GM23338 (cell line): Measurements from ENCODE around the gene ARHGAP10.

Source experiments
- EZH2 ChIP-seq: fragments of 200-600 bp; sonication (generic); IDR thresholded peaks from one replicate; pipeline ENCODE4 v1.8.0; 2017; ENCODE audit warnings: antibody characterized with exemption, mild to moderate bottlenecking, low read depth; ENCODE audit not compliant: unreplicated experiment
- POLR2AphosphoS5 ChIP-seq: IDR thresholded peaks from 2 replicates; pipeline ENCODE4 v1.6.1; 2016; ENCODE audit warnings: antibody characterized with exemption, low read depth
- TF ChIP-seq, protein P1 (sequence below), 2 experiments: fragments of 200-600 bp in 1 of 2; sonication (generic) in 1 of 2; conservative IDR thresholded peaks; 2 replicates each; pipeline versions ENCODE4 v1.5.1 to v1.6.1; 2016 to 2017; ENCODE audit warnings: antibody characterized with exemption in 2 of 2, low read depth in 2 of 2, mild to moderate bottlenecking in 2 of 2, moderate library complexity in 1 of 2

DNA sequence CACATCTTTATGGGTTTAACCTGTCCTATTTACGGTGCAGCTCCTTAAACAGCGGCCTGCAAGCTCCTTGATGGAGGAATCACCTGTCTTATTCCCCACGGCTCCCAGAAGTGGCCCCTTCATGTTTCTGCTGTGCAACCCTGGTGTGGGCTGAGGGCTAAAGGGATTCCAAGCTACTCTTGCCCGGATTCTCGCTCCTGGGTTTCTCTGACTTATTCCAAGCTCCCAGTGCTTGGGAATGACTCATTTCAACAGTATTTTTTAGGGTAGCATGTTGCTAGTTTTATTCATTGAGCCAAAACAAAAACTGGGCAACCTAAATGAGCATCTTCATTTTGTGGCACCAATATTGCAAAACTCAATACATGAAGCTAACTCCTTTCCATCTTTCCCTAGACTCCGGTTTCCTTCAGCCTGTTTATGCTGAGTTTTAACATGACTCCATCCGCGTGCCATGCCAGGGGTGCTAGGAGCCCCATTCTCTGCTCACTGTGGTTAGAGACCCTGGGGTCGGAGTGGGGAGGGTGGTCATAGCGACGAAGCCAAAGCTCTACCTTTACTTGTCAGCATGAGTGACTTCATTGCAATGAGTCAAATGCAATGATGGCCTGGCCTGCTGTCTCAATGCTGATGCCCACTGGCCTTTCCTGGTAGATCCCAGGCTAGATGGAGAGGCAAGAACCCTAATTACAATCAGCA, 360.6 kb downstream of the ARHGAP10 start:
- TF ChIP-seq, protein P1, sequence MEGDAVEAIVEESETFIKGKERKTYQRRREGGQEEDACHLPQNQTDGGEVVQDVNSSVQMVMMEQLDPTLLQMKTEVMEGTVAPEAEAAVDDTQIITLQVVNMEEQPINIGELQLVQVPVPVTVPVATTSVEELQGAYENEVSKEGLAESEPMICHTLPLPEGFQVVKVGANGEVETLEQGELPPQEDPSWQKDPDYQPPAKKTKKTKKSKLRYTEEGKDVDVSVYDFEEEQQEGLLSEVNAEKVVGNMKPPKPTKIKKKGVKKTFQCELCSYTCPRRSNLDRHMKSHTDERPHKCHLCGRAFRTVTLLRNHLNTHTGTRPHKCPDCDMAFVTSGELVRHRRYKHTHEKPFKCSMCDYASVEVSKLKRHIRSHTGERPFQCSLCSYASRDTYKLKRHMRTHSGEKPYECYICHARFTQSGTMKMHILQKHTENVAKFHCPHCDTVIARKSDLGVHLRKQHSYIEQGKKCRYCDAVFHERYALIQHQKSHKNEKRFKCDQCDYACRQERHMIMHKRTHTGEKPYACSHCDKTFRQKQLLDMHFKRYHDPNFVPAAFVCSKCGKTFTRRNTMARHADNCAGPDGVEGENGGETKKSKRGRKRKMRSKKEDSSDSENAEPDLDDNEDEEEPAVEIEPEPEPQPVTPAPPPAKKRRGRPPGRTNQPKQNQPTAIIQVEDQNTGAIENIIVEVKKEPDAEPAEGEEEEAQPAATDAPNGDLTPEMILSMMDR (conservative IDR thresholded peaks at IDR 0.05; ENCODE audit: low read depth in 2 of 2) = no peak
- no peak for TF ChIP-seq EZH2
- no peak for TF ChIP-seq POLR2AphosphoS5
